Activated CD4-positive, alpha-beta T cell treated with anti-CD3 and anti-CD28 coated beads, Interleukin-2, amount 50 U/mL, for 24 hours (primary cell): ENCODE measurements around the gene SPACDR.
"Not testable (repeated sequence)": the region's sequence is repeated elsewhere in the genome, so short reads cannot be mapped to it uniquely, and the experiment has no call there.

Experiments used
- DNase-seq, 2 donors: peaks; one replicate each; pipeline ENCODE4 v3.0.0-alpha.2; 2020; ENCODE audit warnings: low read depth in 1 of 2, low spot score in 1 of 2

SPACDR gene

DNA sequence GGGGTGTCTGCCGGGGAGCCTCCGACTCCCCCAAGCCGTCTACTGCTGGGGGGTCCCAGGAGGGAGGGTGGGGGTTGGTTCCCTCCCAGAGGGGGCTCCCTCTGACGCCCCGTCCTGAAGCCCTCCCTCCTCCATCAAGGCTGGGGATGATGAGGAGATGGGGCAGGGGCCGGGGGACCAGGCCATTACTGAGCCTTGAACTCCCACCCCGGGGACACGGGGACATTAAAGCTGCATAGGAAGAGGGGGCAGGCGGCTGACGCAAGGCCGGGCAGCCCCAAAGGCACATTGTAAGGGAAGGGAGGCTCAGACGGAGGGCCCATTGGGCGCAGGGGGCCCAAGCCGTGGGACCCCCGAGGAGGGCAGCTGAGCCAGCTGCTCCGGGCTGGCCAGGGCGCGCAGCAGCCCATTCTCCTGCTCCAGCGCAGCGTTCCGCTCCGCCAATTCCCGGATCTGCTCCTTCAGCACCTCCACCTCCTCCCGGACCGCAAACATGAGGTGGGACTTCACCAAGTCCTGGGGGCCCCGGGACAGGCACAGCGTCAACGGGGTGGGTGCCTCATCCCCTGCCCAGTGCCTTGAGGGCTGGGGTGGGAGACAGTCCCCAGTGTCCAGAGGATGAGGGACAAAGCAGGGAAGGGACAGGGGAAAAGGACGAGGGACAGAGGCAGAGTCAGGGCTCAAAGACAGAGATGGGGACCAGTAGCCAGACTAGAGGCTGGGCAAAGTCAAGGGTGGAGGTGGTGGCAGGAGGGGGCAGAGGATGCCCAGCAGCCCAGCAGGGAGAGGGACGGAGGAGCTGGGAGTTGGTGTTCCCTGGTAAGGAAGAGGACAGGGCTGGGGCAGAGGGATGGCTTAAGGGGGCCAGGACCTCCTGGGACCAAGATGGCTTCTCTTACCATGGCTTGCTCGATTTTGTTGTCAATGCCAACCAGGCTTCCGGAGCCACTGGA is 2.9 kb upstream of the SPACDR start:
- DNase-seq: no peak

DNA sequence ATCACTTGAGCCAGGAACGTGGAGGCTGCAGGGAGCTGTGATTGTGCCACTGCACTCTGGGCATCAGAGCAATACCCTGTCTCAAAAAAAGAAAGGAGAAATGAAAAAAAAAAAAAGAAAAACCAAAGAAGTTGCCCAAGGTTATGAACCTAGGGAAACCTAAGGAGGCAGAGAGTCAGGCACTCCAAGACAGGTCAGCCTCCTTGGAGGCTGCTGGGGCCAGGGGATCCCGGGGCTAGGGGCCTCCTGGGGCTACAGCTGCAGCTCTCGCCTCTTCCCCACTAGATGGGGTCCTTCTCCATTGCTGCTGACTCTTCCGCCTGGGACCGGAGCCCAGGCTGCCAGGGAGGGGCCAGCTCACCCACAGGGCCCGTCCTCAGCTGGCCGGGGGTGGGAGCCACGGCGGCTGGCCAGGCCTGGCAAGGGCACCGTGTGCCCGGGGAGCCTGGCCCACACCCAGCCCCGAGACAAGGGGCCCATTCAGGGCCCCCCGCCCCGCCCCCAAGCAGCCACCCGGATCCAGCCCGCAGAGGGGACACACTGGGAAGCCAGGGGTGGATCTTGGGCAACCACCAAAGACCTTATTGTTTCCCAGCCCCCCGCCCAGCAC is 1.7 kb upstream of the SPACDR start:
- DNase-seq: no peak

DNA sequence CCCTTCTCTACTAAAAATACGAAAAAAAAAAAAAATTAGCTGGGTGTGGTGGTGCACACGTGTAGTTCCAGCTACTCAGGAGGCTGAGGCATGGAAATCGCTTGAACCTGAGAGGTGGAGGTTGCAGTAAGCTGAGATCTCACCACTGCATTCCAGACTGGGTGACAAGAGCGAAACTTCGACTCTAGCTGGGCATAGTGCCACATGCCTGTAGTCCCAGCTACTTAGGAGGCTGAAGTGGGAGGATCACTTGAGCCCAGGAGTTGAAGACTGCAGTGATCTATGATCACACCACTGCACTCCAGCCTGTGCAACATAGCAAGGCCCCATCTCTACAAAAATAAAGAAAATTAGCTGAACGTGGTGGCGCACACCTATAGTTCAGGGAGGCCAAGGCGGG is 1.2 kb upstream of the SPACDR start:
- DNase-seq: no peak

DNA sequence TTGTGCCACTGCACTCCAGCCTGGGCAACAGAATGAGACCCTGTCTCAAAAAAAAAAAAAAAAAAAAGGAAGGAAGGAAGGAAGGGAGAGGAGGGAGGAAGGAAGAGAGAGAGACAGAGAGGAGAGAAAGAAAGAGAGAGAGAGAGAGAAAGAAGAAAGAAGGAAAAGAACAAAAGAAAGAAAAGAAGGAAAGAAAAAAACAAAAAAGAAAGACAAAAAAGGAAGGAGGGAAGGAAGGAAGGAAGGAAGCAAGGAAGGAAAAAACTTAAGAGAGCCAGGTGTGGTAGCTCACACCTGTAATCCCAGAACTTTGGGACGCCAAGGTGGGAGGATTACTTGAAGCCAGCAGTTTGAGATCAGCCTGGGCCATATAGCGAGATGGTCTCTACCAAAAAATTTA is 731 bp upstream of the SPACDR start:
- DNase-seq: no peak

DNA sequence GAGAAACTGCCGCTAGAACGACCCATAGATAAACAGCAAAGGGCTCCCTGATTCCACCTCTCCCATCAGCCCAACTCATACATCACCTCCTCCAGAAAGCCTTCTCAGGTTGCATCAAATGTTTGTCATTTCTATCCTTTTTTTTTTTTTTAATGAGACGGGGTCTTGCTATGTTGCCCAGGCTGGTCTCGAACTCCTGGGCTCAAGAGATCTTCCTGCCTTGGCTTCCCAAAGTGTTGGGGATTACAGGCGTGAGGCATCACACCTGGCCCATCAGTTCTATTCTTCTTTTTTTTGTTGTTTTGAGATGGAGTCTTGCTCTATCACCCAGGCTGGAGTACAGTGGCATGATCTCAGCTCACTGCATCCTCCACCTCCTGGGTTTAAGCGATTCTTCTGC is 7.0 kb downstream of the SPACDR start:
- no peak for DNase-seq

DNA sequence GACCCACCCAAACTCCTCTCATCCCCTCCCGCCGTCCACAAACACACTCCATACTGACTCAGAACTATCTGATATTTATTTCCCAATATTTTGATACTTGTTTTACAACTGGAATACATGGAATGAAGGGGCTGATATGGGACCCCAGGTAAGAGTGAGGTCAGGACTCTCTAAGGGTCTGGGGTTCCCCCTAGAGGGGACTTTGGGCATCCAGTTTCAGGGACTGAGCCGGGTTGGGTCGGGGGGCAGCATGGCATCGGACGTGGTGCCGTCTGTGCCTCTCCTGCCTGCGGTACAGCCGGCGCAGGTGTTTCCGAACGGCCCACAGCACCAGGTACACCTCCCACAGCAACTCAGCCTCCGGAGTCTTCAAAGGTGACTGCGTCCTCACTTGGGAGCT is 7.5 kb downstream of the SPACDR start:
- DNase-seq: no peak

DNA sequence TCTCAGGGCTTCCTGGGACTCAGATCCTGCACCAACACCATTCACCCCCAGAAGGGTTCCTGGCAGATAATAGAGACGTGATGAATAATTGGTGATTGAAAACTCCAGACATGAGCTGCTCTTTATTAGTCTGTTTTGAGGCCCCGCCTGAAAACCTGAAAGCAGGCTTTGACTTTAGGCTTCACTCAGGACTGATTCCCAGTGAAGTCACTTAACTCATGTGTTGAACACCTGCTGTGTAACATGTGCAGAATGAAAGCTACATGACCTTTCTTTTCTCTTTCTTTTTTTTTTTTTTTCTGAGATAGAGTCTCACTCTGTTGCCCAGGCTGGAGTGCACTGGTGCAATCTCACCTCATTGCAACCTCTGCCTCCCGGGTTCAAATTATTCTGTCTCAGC is 8.9 kb downstream of the SPACDR start:
- DNase-seq: no peak

DNA sequence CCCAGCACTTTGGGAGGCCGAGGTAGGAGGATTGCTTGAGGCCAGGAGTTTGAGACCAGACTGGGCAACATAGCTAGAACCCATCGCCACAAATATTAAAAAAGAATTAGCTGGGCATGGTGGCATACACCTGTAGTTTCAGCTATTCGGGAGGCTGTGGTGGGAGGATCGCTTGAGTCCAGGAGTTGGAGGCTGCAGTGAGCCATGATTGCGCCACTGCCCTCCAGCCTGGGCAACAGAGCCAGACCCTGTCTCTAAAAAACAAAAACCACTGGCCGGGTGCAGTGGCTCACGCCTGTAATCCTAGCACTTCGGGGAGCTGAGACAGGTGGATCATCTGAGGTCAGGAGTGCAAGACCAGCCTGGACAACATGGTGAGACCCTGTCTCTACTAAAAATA is 10.2 kb downstream of the SPACDR start:
- DNase-seq: not testable (repeated sequence)

DNA sequence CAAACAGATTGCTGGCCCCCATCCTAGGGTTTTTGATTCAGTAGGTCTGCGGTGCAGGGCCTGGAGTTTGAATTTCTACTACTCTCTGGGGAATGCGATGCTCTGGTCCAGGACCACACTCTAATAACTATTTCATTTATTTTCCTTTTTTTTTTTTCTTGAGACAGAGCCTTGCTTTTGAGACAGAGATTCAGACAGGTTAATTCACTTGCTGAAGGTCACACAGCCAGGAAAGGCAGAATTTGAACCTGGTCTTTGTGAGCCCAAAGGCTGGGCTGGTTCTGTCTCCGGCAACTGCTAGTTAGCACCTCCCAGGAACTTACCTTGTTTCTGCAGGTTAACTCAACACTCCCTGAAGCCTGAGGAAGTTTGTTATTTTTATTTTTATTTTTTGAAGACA is 11.5 kb downstream of the SPACDR start:
- no peak for DNase-seq

DNA sequence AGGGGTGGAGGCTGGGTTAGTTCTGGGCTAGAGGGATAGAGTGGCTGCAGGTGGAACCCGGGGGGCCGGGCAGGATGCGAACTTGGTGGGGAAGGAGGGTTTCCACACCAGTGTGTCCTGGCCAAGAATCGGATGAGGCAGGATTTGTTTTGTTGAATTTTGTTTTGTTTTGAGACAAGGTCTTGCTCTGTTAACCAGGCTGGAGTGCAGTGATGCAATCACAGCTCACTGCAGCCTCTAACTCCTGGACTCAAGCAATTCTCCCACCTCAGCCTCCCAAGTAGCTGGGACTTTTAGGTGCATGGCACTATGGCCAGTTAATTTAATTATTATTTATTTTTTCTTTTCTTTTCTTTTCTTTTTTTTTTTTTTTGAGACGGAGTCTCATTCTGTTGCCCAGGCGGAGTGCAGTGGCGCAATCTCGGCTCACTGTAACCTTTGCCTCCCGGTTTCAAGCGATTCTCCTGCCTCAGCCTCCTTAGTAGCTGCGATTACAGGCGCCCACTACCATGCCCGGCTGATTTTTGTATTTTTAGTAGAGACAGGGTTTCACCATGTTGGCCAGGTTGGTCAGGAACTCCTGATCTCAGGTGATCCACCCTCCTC is 14.8 kb downstream of the SPACDR start:
- DNase-seq: no peak

DNA sequence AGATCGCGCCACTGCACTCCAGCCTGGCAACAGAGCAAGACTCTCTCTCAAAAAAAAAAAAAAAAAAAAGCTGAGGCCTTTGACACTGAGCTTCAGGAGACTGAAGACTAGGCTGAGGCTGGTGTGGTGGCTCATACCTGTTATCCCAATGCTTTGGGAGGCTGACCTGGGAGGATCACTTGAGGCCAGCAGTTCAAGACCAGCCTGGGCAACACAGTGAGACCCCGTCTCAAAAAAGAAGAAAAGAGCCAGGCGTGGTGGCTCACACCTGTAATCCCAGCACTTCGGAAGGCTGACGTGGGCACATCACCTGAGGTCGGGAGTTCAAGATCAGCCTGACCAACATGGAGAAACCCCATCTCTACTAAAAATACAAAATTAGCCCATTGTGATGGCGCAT is 16.7 kb downstream of the SPACDR start:
- DNase-seq: not testable (repeated sequence)

DNA sequence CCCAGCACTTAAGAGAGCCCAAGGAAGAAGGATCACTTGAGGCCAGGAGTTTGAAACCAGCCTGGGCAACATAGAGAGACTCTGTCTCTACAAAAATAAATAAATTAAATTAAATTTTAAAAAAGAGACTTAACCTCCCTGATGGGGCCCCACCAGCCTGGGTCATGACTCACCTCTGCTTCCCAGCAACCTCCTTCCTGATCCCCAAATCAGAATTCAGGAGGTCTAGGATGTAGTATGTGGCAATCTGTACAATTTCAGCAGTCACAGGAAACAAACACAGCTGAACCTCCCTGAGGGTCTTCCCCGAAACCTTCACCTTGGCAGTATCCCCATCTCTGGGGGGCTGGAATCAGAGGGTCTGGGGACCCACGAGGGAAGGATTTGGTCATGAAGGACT is 18.0 kb downstream of the SPACDR start:
- no peak for DNase-seq

DNA sequence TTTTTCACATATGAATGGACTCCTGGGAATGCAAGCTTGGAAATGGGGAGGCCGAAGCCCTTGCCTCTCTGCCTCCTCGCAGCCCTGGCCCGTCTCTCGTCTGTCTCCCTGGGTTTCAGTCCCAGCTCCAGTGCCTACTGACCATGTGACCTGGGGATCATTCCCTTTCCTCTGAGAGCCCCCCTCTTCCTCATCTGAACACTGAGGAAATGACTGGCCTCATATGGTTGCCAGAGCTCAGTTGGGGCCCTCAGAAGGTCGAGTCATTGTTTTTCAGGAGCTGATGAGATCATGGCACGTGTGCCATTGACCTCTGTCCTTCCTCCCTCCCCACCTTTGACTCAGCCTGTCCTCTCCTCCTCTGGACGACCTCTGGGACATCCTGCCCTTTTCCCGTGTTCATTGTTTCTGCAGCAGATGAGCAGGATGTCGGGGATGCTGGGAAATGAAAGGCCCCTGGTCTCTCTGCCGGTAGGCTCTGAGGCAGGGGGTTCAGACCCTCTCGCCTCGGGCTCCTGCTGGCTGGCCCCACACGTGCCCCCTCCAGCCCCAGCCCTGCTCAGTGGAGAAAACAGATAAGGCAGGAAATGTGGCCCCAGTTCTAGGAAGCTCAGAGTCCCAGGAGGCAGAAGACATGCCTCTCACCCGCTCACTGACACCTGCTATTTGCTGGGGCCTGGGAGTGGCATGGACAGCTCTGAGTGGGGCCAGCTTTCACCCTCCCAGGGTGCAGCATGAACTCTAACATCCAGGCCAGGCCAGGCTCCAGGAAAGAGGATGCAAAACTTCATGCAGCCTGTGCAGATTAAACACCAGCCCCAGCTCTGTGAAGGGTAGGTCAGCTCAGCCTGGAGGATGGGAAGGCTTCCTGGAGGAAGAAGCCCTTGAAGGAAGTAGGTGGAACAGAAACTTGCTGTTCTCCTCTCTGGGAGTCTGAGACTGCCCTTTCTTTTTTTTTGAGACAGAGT is 19.5 kb downstream of the SPACDR start:
- DNase-seq: no peak

DNA sequence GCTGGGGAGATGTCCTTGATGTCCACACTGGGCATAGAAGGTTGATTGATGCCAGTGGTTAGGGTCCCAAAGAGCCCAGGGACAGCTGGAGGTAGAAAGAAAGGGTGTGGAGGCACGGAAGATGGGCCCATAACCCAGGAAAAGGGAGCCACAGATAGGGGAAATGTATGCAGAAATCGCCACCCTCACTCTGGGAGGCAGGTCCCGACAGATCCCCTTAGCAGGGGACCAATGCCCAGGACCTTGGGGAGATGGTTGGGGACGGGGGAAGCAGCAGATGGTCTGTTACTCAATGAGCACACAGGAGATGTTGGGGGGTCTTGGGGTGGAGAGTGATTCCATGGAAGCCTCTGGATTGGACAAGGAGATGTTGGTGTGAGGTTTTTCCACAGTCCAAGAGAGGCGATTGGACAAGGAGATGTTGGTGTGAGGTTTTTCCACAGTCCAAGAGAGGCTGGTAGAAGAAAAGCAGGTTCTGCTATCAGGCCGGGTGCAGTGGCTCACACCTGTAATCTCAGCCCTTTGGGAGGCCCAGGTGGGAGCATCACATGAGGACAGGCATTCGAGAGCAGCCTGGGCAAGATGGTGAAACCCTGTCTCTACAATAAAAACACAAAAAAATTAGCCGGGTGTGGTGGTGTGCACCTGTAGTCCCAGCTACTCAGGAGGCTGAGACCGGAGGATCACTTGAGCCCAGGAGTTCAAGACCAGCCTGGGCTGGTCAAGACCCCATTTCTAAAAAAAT is 20.8 kb downstream of the SPACDR start:
- DNase-seq: no peak

DNA sequence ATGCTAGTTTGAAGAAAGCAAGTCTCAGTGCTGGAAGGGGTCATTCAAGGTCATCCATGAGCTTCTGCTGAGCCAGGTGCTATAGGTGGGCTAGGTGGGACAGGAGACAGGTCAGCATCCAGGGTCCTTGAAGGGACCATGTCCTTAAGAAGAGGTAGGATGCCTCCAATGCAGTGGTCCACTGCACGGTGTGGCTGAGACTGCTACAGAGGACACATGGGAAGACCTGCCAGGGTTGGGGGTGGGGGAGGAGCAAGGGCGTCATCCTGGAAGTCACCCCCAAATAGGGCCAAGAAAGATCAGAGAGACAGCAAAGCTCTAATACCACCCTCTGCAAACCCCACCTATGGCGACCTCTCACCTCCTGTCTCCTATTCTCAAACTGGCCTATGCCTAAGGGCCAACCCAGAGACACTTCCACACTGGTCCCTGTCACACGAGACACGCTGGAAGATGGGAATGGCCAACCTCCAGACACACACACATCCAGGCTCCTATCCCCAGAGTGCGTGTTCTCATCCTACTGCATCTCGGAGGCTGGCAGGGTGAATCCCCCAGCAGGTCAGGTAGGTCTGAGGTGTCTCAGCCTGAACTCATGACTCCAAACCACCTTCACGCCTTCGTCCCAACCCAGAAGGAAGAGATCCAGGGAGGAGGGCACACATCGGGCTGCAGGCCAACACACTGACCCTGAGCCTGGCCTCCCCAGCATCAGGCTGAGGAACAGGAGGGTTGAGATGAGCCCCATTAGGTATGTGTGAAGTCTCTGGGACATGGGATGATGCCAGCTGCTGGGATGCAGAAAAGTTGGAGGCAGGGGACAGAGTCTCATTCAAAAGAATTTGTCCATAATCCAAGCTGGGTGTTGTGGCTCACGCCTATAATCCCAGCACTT is 22.2 kb downstream of the SPACDR start:
- DNase-seq: no peak

DNA sequence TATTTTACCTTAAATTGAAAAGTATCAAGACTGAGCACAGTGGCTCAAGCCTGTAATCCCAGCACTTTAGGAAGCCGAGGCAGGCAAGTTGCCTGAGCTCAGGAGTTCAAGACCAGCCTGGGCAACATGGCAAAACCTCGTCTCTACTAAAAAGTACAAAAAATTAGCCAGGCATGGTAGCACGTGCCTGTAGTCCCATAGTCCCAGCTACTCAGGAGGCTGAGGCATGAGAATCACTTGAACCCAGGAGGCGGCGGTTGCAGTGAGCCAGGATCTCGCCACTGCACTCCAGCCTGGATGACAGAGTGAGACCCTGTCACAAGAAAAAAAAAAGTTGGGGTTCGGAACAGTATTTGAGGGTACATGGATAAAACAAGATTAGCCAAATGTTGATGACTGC is 24.8 kb downstream of the SPACDR start:
- not testable (repeated sequence) for DNase-seq

DNA sequence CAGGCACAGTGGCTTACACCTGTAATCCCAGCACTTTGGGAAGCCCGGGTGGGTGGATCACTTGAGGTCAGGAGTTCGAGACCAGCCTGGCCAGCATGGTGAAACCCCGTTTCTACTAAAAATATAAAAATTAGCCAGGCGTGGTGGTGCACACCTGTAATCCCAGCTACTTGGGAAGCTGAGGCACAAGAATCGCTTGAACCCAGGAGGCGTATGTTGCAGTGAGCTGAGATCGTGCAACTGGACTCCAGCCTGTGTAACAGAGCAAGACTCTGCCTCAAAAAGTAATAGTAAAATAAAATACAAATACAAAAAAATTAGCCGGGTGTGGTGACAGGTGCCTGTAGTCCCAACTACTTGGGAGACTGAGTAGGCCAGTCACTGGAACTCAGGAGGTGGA is 25.3 kb downstream of the SPACDR start:
- DNase-seq: not testable (repeated sequence)

DNA sequence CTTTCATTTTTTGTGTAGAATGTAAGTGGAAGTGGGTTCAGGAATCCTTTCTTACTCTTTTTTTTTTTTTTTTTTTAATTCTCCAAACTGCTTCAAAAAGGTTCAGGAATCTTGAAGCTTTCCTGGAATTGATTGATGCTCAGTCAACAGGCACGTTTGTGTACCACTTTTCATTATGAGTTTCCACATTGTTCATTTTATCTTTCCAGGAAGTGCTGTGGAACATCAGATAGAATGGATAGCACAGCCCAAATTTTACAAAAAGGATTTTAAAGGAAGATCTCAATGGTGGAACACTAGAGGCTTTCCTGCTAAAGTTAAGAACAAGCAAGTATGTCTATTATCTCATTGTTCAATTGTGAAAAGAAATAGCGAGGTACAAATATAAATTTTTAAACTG is 25.9 kb downstream of the SPACDR start:
- no peak for DNase-seq
